ENCODE data around the gene KIRREL3.

KIRREL3 gene

DNA sequence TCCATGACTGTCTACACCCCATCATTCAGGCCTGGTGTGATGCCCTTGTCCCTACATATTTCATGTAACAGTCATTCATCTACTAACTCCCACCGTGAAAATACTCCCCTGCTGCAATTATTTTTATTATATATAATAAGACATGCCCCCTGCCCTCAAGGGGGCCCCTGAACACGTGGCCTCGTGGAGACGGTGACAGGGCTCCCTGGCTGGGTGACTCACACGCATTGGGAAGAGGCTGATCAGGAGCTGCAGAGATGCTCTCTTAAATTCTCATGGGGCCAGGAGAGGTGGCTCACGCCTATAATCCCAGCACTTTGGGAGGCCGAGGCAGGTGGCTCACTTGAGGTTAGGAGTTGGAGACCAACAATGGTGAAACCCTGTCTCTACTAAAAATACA, 556.5 kb downstream of the KIRREL3 start:
- H3K4me3 ChIP-seq (ENCODE audit: low read depth, low read length) = no peak overlapping the region
- DNase-seq (ENCODE audit: low read depth, low spot score) = no peak
- in situ Hi-C loops (cut with HindIII; ENCODE audit: low sequenced_read_pairs) = no loop called here
- TF ChIP-seq, protein P1, sequence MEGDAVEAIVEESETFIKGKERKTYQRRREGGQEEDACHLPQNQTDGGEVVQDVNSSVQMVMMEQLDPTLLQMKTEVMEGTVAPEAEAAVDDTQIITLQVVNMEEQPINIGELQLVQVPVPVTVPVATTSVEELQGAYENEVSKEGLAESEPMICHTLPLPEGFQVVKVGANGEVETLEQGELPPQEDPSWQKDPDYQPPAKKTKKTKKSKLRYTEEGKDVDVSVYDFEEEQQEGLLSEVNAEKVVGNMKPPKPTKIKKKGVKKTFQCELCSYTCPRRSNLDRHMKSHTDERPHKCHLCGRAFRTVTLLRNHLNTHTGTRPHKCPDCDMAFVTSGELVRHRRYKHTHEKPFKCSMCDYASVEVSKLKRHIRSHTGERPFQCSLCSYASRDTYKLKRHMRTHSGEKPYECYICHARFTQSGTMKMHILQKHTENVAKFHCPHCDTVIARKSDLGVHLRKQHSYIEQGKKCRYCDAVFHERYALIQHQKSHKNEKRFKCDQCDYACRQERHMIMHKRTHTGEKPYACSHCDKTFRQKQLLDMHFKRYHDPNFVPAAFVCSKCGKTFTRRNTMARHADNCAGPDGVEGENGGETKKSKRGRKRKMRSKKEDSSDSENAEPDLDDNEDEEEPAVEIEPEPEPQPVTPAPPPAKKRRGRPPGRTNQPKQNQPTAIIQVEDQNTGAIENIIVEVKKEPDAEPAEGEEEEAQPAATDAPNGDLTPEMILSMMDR (IDR thresholded peaks at IDR 0.05; ENCODE audit: low read depth, low read length) = no peak

DNA sequence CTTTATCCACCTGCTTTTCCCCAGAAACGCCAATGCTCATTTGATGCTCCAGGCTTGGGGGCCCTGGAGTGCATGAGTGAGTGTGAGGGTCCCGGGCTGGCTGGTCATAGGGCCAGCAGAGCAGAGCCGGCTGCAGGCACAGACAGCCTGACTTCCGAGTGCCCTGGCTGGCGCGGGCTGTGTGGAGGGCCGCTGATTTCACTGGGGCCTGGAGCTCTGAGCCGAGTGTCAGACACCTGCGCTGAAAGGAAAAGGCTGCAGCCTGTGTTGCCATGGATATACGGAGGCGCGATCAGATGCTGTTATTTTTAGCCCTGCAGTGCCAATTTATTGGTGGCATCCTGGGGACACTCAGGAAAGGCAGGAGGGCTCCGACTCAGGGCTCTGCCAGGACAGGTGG, 557.5 kb downstream of the KIRREL3 start:
- TF ChIP-seq, protein P1 (IDR thresholded peaks at IDR 0.05; ENCODE audit: low read depth, low read length) = no peak
- H3K4me3 ChIP-seq (ENCODE audit: low read depth, low read length) = no peak overlapping the region
- no peak for DNase-seq (ENCODE audit: low read depth, low spot score)
- in situ Hi-C loops (cut with HindIII; ENCODE audit: low sequenced_read_pairs) = no loop called here

DNA sequence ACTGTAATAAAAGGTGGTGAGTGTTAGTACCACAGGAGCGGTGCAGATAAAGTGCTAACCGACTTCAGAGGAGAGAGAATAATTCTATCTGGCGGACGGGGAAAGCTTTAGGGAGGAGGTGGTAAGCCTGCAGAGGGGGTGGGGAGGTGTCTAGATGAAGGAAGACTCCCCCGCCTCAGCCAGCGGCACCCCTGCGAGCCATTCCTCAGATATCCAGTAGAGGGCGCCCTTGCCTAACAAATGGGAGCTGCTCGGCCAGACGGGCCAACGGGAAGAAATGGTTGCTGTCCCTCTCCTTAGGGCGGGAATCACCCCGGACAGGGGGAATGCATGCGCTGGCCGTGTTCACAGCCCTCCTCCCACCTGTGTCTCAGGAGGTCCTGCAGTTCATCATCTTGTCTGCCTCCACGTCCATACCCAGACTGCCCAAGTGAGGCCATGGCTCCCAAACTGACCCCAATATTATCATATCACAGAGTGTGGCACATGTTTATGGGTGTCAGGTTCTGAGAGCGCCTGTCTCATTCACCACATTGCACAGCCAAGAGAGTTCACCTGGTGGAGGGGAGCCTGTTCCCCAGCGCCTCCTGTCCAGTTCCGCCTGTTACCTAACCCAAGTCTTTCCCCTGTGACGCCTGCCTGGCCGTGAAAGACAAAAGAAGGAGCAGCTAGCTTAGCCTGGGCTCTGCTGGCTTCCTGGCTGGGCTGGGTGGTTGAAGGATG, 559.6 kb downstream of the KIRREL3 start:
- peak; percentile 68 for DNase-seq (ENCODE audit: low read depth, low spot score)
- H3K4me3 ChIP-seq (ENCODE audit: low read depth, low read length) = no peak overlapping the region
- in situ Hi-C loops (cut with HindIII; ENCODE audit: low sequenced_read_pairs) = no loop called here
- TF ChIP-seq, protein P1 (IDR thresholded peaks at IDR 0.05; ENCODE audit: low read depth, low read length) = peak; percentile 86

DNA sequence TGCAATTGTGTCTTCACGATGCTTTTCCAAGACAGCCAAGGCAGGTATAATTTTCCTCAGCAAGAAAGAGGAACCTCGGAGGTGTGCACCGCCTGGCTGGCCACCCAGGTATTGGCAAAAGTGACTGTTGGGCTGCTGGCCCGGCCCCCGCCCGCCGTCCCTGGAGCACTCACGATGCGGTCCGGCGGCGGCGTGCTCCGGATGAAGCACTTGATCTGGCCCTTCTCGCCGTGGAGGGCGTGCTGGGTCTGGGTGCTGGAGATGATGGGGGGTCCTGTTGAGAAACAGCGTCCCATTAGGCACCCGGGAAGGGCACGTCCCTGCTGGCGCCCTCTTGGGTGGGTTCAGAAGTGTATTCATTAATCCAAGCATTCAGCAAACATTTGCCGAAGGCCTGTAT, 560.3 kb downstream of the KIRREL3 start:
- no peak for DNase-seq (ENCODE audit: low read depth, low spot score)
- no peak overlapping the region for H3K4me3 ChIP-seq (ENCODE audit: low read depth, low read length)
- in situ Hi-C loops (cut with HindIII; ENCODE audit: low sequenced_read_pairs) = no loop called here
- TF ChIP-seq, protein P1 (IDR thresholded peaks at IDR 0.05; ENCODE audit: low read depth, low read length) = no peak

DNA sequence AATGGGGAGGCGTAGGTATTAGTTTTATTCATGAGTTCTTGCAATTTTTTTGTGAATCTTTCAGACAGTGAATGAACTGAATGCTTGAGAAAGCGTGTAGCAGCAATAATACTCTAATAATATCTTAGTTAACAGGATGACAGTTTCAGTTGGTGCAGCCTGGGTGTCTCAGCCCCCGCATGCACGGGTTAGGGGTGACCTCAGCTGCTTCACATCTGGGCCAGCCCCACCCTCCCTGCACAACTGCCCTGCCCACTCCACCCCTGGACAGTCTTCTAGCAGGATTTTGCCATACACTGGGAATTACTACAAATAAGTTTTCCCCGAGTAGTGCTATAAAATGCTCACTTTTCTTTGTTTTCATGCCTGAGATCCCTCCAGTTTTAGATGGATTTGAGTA, 561.9 kb downstream of the KIRREL3 start:
- in situ Hi-C loops (cut with HindIII; ENCODE audit: low sequenced_read_pairs) = no loop called here
- no peak overlapping the region for H3K4me3 ChIP-seq (ENCODE audit: low read depth, low read length)
- TF ChIP-seq, protein P1 (IDR thresholded peaks at IDR 0.05; ENCODE audit: low read depth, low read length) = no peak
- DNase-seq (ENCODE audit: low read depth, low spot score) = no peak

DNA sequence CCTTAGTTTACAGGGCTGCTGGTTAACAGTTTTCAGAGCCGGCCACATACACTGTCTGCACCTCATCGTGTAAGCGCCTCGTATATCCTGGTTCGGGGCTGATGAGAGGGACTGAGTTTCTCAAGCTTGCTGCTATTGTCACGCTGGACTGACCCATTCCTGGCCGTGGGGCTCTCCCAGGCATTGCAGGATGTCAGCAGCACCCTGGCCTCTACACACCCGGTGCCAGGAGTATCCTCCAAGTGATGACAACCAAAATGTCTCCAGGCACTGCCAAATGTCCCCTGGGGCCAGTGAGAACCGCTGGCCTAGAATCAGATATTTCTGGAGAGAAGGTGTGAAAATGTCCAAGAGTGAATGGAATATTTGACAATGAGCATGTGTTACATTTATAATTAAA, 562.3 kb downstream of the KIRREL3 start:
- TF ChIP-seq, protein P1 (IDR thresholded peaks at IDR 0.05; ENCODE audit: low read depth, low read length) = no peak
- in situ Hi-C loops (cut with HindIII; ENCODE audit: low sequenced_read_pairs) = no loop called here
- DNase-seq (ENCODE audit: low read depth, low spot score) = no peak
- H3K4me3 ChIP-seq (ENCODE audit: low read depth, low read length) = no peak overlapping the region

Data from astrocyte of the spinal cord (primary cell).